K562 (cell line): ENCODE data around the gene EIF2S2. TPM values are rescaled to one million over a fixed set of nuclear protein-coding genes. Genes with fewer than 3 reads are reported as not detected.

Source experiments
- ATAC-seq: fragments of 200-7000 bp; cut with Tn5 transposase; 3 replicates; pipeline ENCODE4 v1.9.1; 2020; ENCODE audit warnings: moderate library complexity
- BruUV-seq: library from RNA; stranded (reverse); fragments of 400-500 nt; replicated peaks from 2 replicates; lab custom pipeline; 2021; lab: Mats Ljungman, UMichigan
- CTCF ChIA-PET: fragments of 300-600 bp; formaldehyde crosslinking; extraction: SDS; loops from one replicate; lab custom pipeline; 2021; ENCODE audit warnings: low intra/inter-chr PET ratio; lab: Yijun Ruan, JAX
- POLR2A ChIA-PET: fragments of 300-600, 350-650 bp; sonication (Branson Sonifier 250); formaldehyde crosslinking; extraction: SDS; loops from one replicate; lab custom pipeline; 2021; ENCODE audit warnings: antibody characterized with exemption, inconsistent platforms; lab: Yijun Ruan, JAX
- DNase-seq, 4 experiments: peaks; one replicate each; pipeline versions ENCODE4 v3.0.0 to v3.0.0-alpha.2; 2011 to 2018; ENCODE audit warnings: low spot score in 3 of 4, mixed read lengths in 3 of 4; ENCODE audit errors: extremely low read depth in 1 of 4
- FAIRE-seq: peaks from 2 replicates; lab custom pipeline; 2011; peaks lifted over from hg19 to GRCh38; lab: Jason Lieb, UNC
- H2AFZ ChIP-seq: 2 replicates; pipeline ENCODE4 v1.6.0; 2011; ENCODE audit warnings: low read depth, low read length, control low read depth, inconsistent platforms
- H3K27ac ChIP-seq: fragments of 200-600 bp; 3 replicates; pipeline ENCODE4 v1.8.0; 2011; ENCODE audit warnings: low read depth, mild to moderate bottlenecking, control low read depth, inconsistent platforms, low read length, moderate library complexity, mixed read lengths; ENCODE audit errors: extremely low read depth
- H3K27me3 ChIP-seq, 2 experiments: fragments of 300-600 bp in 1 of 2; 2 replicates in 1 of 2; 3 replicates in 1 of 2; pipeline versions ENCODE4 v1.6.0 to v1.8.0; 2011; ENCODE audit warnings: inconsistent platforms in 2 of 2, low read length in 2 of 2, mild to moderate bottlenecking in 1 of 2, mixed read lengths in 1 of 2, moderate library complexity in 1 of 2; ENCODE audit not compliant: control insufficient read depth in 2 of 2, insufficient read depth in 2 of 2
- H3K36me3 ChIP-seq: fragments of 300-600 bp; 3 replicates; pipeline ENCODE4 v1.8.0; 2011; ENCODE audit warnings: mild to moderate bottlenecking, low read length, inconsistent platforms; ENCODE audit not compliant: control insufficient read depth, insufficient read depth
- H3K4me1 ChIP-seq, 2 experiments: fragments of 200-600 bp in 1 of 2; replicated peaks in 1 of 2; 2 replicates in 1 of 2; 3 replicates in 1 of 2; pipeline versions ENCODE4 v1.5.1 to v1.8.0; 2011; ENCODE audit warnings: inconsistent platforms in 2 of 2, low read length in 2 of 2, mild to moderate bottlenecking in 1 of 2, mixed read lengths in 1 of 2, moderate library complexity in 1 of 2; ENCODE audit not compliant: control insufficient read depth in 2 of 2, insufficient read depth in 2 of 2
- H3K4me2 ChIP-seq: 2 replicates; pipeline ENCODE4 v1.6.1; 2011; ENCODE audit warnings: low read length, control low read depth, inconsistent platforms, mixed read lengths; ENCODE audit not compliant: insufficient read depth
- H3K4me3 ChIP-seq: fragments of 200-600 bp; sonication (generic), shearing (Covaris generic); 2 replicates; pipeline ENCODE4 v1.5.1; 2016; ENCODE audit warnings: control low read depth, inconsistent platforms
- H3K79me2 ChIP-seq: fragments of 200-600 bp; 3 replicates; pipeline ENCODE4 v1.8.0; 2011; ENCODE audit warnings: low read length, inconsistent platforms; ENCODE audit not compliant: control insufficient read depth, insufficient read depth
- H3K9ac ChIP-seq, 2 experiments: 2 replicates each; pipeline versions ENCODE4 v1.6.0 to v1.6.1; 2011; ENCODE audit warnings: low read depth in 2 of 2, low read length in 2 of 2, control low read depth in 1 of 2, inconsistent platforms in 1 of 2, mild to moderate bottlenecking in 1 of 2, mixed read lengths in 1 of 2; ENCODE audit not compliant: insufficient read depth in 1 of 2
- H3K9me1 ChIP-seq: one replicate; pipeline ENCODE4 v1.6.0; 2011; ENCODE audit warnings: inconsistent platforms, mild to moderate bottlenecking, low read length, moderate library complexity; ENCODE audit not compliant: control insufficient read depth, insufficient read depth
- H3K9me3 ChIP-seq: replicated peaks from 2 replicates; pipeline ENCODE4 v1.5.1; 2011; ENCODE audit warnings: low read depth, low read length, inconsistent platforms; ENCODE audit not compliant: control insufficient read depth, insufficient read depth
- H4K20me1 ChIP-seq: replicated peaks from 2 replicates; pipeline ENCODE4 v1.6.1; 2011; ENCODE audit warnings: low read length, inconsistent platforms, mixed read lengths; ENCODE audit not compliant: control insufficient read depth, insufficient read depth
- MEIS2 ChIP-seq: fragments of 450-650 bp; IDR thresholded peaks from 2 replicates; pipeline ENCODE4 v1.6.1; 2014; ENCODE audit warnings: mild to moderate bottlenecking; ENCODE audit not compliant: partially characterized antibody
- NFIX ChIP-seq: fragments of 250-450 bp; sonication (Bioruptor Pico); IDR thresholded peaks from 2 replicates; pipeline ENCODE4 v1.4.0; 2020; ENCODE audit warnings: low read depth, mild to moderate bottlenecking, moderate library complexity
- POLR2A ChIP-seq: fragments of 450-650 bp; conservative IDR thresholded peaks from 2 replicates; pipeline ENCODE4 v1.6.1; 2016
- POLR2B ChIP-seq: fragments of 450-650 bp; IDR thresholded peaks from 2 replicates; pipeline ENCODE4 v1.6.1; 2018; ENCODE audit warnings: low read depth; ENCODE audit not compliant: partially characterized antibody
- RBFOX2 ChIP-seq: fragments of 200-400 bp; formaldehyde crosslinking; IDR thresholded peaks from 2 replicates; pipeline ENCODE4 v1.6.1; 2017; ENCODE audit warnings: low read depth, mild to moderate bottlenecking, low read length, moderate library complexity
- SNIP1 ChIP-seq: fragments of 450-650 bp; IDR thresholded peaks from 2 replicates; pipeline ENCODE4 v1.7.1; 2017; ENCODE audit warnings: low read depth, mild to moderate bottlenecking
- YY1 ChIP-seq, 3 experiments: IDR thresholded peaks; 2 replicates each; pipeline ENCODE4 v1.6.1; 2011; ENCODE audit warnings: low read length in 2 of 3, mild to moderate bottlenecking in 2 of 3, moderate library complexity in 2 of 3, borderline replicate concordance in 1 of 3, control low read depth in 1 of 3, low read depth in 1 of 3; ENCODE audit not compliant: insufficient read depth in 3 of 3, insufficient replicate concordance in 2 of 3, control insufficient read depth in 1 of 3, insufficient read length in 1 of 3; ENCODE audit errors: extremely low read depth in 1 of 3
- WGBS: fragments of 100-300 bp; shearing (Covaris generic); methylation state at CpG from one replicate; pipeline ENCODE4 v1.1.6; 2016; ENCODE audit warnings: low coverage, mixed read lengths; ENCODE audit not compliant: insufficient coverage; ENCODE audit errors: missing lambda C conversion rate; 5-methylcytosine and 5-hydroxymethylcytosine counted together
- in situ Hi-C: fragments of 300-500 bp; cut with MboI; formaldehyde crosslinking; loops from 4 replicates; pipeline ENCODE4 v1.15.0; 2018; ENCODE audit warnings: inconsistent platforms, mixed read lengths
- intact Hi-C: fragments of 100-400 bp; cut with micrococcal nuclease; formaldehyde crosslinking; loops from 2 replicates; pipeline ENCODE4 v1.14.2; 2022
- polyA plus RNA-seq, 8 experiments: library from polyadenylated mRNA; depleted of rRNA in 4 of 8; stranded (reverse) in 5 of 8; unstranded in 3 of 8; fragments of >200 nt; fragmentation: Nextera tagmentation in 2 of 8; fragmentation: Illumina TruSeq in 1 of 8; extraction: Ambion mirVana in 2 of 8; extraction: Trizol in 1 of 8; gene quantifications; 2 replicates each; pipeline versions ENCODE4 v1.2.1 to v1.2.3, GENCODE V29; 2011 to 2014; ENCODE audit warnings: inconsistent platforms in 1 of 8, missing spikeins in 1 of 8
- total RNA-seq, 7 experiments: library from RNA; depleted of rRNA in 6 of 7; stranded (reverse); fragments of >200 nt in 6 of 7; fragmentation: Illumina TruSeq in 2 of 7; extraction: Trizol in 2 of 7; gene quantifications; 2 replicates each; pipeline versions ENCODE4 v1.2.1 to v1.2.3, GENCODE V29; 2011 to 2021; ENCODE audit warnings: low replicate concordance in 1 of 7
- TF ChIP-seq, protein P1 (sequence below): fragments of 450-650 bp; IDR thresholded peaks from 2 replicates; pipeline ENCODE4 v1.6.1; 2016
- TF ChIP-seq, protein P2 (sequence below), 2 experiments: IDR thresholded peaks in 1 of 2; conservative IDR thresholded peaks in 1 of 2; 2 replicates each; pipeline ENCODE4 v1.6.1; 2016; ENCODE audit warnings: low read depth in 2 of 2, mild to moderate bottlenecking in 1 of 2, missing compliant biosample characterization in 1 of 2, missing genetic modification characterization in 1 of 2, moderate library complexity in 1 of 2
- TF ChIP-seq, protein P3 (sequence below), 3 experiments: IDR thresholded peaks in 2 of 3; conservative IDR thresholded peaks in 1 of 3; 2 replicates each; pipeline ENCODE4 v1.5.1; 2011 to 2012; ENCODE audit warnings: low read length in 3 of 3, mild to moderate bottlenecking in 3 of 3, control low read depth in 2 of 3, improper control_type of control experiment in 1 of 3, inconsistent platforms in 1 of 3, low read depth in 1 of 3, mixed read lengths in 1 of 3, moderate library complexity in 1 of 3; ENCODE audit not compliant: insufficient read depth in 2 of 3

EIF2S2 gene
- total and polyA plus RNA-seq, 9 of the 15 experiments (the other 6 are each of a cell fraction or from before 2014, with no cell fraction given), result 79.7 to 220 (median 154) TPM

DNA sequence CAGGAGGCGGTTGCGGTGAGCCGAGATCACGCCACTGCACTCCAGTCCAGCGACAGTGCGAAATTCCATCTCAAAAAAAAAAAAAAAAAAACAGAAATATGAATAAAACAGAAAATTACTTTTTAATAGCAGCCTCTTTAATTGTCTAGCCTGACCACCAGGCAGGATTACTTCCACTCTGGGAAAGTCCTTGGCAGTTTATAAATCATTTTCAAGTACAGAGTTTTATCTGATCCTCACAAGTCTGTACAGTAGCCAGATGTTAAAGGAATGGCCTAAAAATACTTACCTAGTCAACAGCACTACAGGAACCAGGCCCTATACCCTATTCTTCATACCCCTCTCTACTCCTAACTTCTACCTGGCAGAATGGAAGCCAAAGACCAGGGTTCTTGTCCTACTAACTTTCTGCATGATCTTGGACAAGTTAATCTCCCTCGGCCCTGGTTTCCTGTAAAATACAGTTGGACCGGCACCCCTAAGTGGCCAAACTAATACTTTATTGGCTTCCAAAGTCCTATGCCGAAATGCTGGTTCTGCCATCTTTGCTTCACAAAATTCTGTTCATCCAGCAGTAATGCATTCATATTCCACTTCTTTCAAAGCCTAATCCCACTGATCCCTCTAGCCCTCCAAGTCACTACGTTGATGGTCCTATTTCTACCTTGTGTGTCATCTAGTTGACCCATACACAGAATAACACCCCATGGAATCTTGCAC is 1.9 kb downstream of the EIF2S2 start:
- ChIA-PET POLR2A (interaction anchor here (1.7 kb wide), 1 partner anchor 24 kb away, joined by 5 read pairs; no protein-coding TSS in a partner anchor), CTCF (no interaction called here)
- no peaks in the 10 kb centered on the region for H3K9me3 ChIP-seq
- H3K4me1 ChIP-seq, result peaks cover 18% of the 10 kb centered on the region in 2 experiments; a peak in 4 of 5 replicates
- H3K79me2 ChIP-seq, result peaks cover 70% of the 10 kb centered on the region
- peaks cover 5% of the 10 kb centered on the region for H3K9me1 ChIP-seq
- DNase-seq (peak in 1 of 4 experiments; percentile 38), ATAC-seq (0 out of 3 replicates have a peak, but pooled peaks have one; percentile 3), FAIRE-seq (no peak)
- no peaks in the 10 kb centered on the region for H3K27me3 ChIP-seq
- WGBS, result 41% methylated on average over 10 of the region's 10 CpGs
- intact Hi-C loops, result loop anchor here (2.0 kb wide), 1 partner anchor 117 kb away; the partner anchor contains the start of gene RALY
- H3K4me3 ChIP-seq, result peak overlapping the region; percentile 99
- H3K9ac ChIP-seq, result peak overlapping the region; percentile 65 to 100; a peak in 3 of 4 replicates
- H3K27ac ChIP-seq, result peak overlapping the region; percentile 99
- in situ Hi-C loops, result no loop called here
- no TSS peak for BruUV-seq
- TF ChIP-seq MEIS2 (peak; percentile 91), RBFOX2 (peak; percentile 26; the same call in 1 of the 2 replicates), YY1 (IDR thresholded peaks at IDR 0.05; ENCODE audit: borderline replicate concordance in 1 of 3, control insufficient read depth in 1 of 3, extremely low read depth in 1 of 3, insufficient read depth in 3 of 3, insufficient read length in 1 of 3, insufficient replicate concordance in 2 of 3, low read depth in 1 of 3, low read length in 2 of 3) (peak in 1 of 3 experiments; percentile 28), SNIP1 (no peak), NFIX (CRISPR knock-in tag) (no peak), POLR2B (peak; percentile 46), POLR2A (0 out of 2 replicates have a peak, but pooled peaks have one; percentile 20)
- TF ChIP-seq, protein P1, sequence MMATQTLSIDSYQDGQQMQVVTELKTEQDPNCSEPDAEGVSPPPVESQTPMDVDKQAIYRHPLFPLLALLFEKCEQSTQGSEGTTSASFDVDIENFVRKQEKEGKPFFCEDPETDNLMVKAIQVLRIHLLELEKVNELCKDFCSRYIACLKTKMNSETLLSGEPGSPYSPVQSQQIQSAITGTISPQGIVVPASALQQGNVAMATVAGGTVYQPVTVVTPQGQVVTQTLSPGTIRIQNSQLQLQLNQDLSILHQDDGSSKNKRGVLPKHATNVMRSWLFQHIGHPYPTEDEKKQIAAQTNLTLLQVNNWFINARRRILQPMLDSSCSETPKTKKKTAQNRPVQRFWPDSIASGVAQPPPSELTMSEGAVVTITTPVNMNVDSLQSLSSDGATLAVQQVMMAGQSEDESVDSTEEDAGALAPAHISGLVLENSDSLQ, result peak; percentile 68
- TF ChIP-seq, protein P2, sequence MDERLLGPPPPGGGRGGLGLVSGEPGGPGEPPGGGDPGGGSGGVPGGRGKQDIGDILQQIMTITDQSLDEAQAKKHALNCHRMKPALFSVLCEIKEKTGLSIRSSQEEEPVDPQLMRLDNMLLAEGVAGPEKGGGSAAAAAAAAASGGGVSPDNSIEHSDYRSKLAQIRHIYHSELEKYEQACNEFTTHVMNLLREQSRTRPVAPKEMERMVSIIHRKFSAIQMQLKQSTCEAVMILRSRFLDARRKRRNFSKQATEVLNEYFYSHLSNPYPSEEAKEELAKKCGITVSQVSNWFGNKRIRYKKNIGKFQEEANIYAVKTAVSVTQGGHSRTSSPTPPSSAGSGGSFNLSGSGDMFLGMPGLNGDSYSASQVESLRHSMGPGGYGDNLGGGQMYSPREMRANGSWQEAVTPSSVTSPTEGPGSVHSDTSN (CRISPR knock-in tag; IDR thresholded peaks at IDR 0.05; ENCODE audit: low read depth), result no peak
- TF ChIP-seq, protein P2 (tag; conservative IDR thresholded peaks at IDR 0.05; ENCODE audit: low read depth), result peak; percentile 81
- TF ChIP-seq, protein P3, sequence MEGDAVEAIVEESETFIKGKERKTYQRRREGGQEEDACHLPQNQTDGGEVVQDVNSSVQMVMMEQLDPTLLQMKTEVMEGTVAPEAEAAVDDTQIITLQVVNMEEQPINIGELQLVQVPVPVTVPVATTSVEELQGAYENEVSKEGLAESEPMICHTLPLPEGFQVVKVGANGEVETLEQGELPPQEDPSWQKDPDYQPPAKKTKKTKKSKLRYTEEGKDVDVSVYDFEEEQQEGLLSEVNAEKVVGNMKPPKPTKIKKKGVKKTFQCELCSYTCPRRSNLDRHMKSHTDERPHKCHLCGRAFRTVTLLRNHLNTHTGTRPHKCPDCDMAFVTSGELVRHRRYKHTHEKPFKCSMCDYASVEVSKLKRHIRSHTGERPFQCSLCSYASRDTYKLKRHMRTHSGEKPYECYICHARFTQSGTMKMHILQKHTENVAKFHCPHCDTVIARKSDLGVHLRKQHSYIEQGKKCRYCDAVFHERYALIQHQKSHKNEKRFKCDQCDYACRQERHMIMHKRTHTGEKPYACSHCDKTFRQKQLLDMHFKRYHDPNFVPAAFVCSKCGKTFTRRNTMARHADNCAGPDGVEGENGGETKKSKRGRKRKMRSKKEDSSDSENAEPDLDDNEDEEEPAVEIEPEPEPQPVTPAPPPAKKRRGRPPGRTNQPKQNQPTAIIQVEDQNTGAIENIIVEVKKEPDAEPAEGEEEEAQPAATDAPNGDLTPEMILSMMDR (IDR thresholded peaks at IDR 0.05 in 2 of 3, conservative IDR thresholded peaks at IDR 0.05 in 1 of 3; ENCODE audit: insufficient read depth in 2 of 3, low read depth in 1 of 3, low read length in 3 of 3), result 0 out of 6 replicates have a peak, but pooled peaks of 1 of the 3 experiments have one; percentile 10
- peak overlapping the region; percentile 99 for H3K4me2 ChIP-seq
- H2AFZ ChIP-seq, result no peak overlapping the region
- H3K36me3 ChIP-seq, result peaks cover 59% of the 10 kb centered on the region
- H4K20me1 ChIP-seq, result peaks cover 49% of the 10 kb centered on the region
